Neuron (in vitro differentiated cells): Measurements from ENCODE around the gene PXDN.

Source experiments
- H2AFZ ChIP-seq: one replicate; pipeline ENCODE4 v1.6.1; 2013; ENCODE audit warnings: low read depth, mild to moderate bottlenecking, inconsistent platforms, low read length, moderate library complexity
- H3K27me3 ChIP-seq: one replicate; pipeline ENCODE4 v1.6.1; 2013; ENCODE audit warnings: low read length; ENCODE audit not compliant: insufficient read depth
- H3K36me3 ChIP-seq: one replicate; pipeline ENCODE4 v1.6.1; 2013; ENCODE audit warnings: low read length; ENCODE audit not compliant: insufficient read depth
- H3K4me1 ChIP-seq: one replicate; pipeline ENCODE4 v1.6.1; 2013; ENCODE audit warnings: low read length; ENCODE audit not compliant: insufficient read depth
- H3K4me3 ChIP-seq: 2 replicates; pipeline ENCODE4 v1.5.1; 2013; ENCODE audit warnings: mild to moderate bottlenecking, low read length, moderate library complexity
- H3K9me3 ChIP-seq: one replicate; pipeline ENCODE4 v1.6.1; 2013; ENCODE audit warnings: low read length

Gene PXDN

GRCh38 chr2:1607236-1607920 is 136.9 kb downstream of the PXDN start:
- Histone ChIP-seq H2AFZ (no peak overlapping the region), H3K27me3 (peaks cover 4% of the 10 kb centered on the region), H3K4me1 (peaks cover 4% of the 10 kb centered on the region), H3K9me3 (no peaks in the 10 kb centered on the region), H3K36me3 (no peaks in the 10 kb centered on the region), H3K4me3 (no peak overlapping the region)

- no peaks in the 10 kb centered on the region for H3K36me3 ChIP-seq
- no peak overlapping the region for H3K4me3 ChIP-seq
- H3K9me3 ChIP-seq: no peaks in the 10 kb centered on the region
- peaks cover 4% of the 10 kb centered on the region for H3K4me1 ChIP-seq
- no peak overlapping the region for H2AFZ ChIP-seq
- H3K27me3 ChIP-seq: peaks cover 4% of the 10 kb centered on the region
Observed at GRCh38 chr2:1606421-1607235, 137.7 kb downstream of the PXDN start.

- Histone ChIP-seq H2AFZ (no peak overlapping the region), H3K27me3 (peaks cover 4% of the 10 kb centered on the region), H3K36me3 (no peaks in the 10 kb centered on the region), H3K9me3 (no peaks in the 10 kb centered on the region), H3K4me1 (peaks cover 4% of the 10 kb centered on the region), H3K4me3 (no peak overlapping the region)
Observed at GRCh38 chr2:1606046-1606400, 138.3 kb downstream of the PXDN start.

GRCh38 chr2:1605102-1606045 is 138.9 kb downstream of the PXDN start:
- Histone ChIP-seq H3K4me3 (no peak overlapping the region), H2AFZ (no peak overlapping the region), H3K27me3 (peaks cover 4% of the 10 kb centered on the region), H3K36me3 (no peaks in the 10 kb centered on the region), H3K9me3 (no peaks in the 10 kb centered on the region), H3K4me1 (peaks cover 4% of the 10 kb centered on the region)

GRCh38 chr2:1603521-1603920 is 140.8 kb downstream of the PXDN start:
- Histone ChIP-seq H3K9me3 (no peaks in the 10 kb centered on the region), H3K4me3 (no peak overlapping the region), H2AFZ (no peak overlapping the region), H3K27me3 (peaks cover 4% of the 10 kb centered on the region), H3K36me3 (no peaks in the 10 kb centered on the region), H3K4me1 (peaks cover 4% of the 10 kb centered on the region)

- Histone ChIP-seq H3K4me3 (no peak overlapping the region), H3K4me1 (peaks cover 4% of the 10 kb centered on the region), H3K27me3 (peaks cover 4% of the 10 kb centered on the region), H2AFZ (no peak overlapping the region), H3K9me3 (no peaks in the 10 kb centered on the region), H3K36me3 (no peaks in the 10 kb centered on the region)
Observed at GRCh38 chr2:1603059-1603458, 141.3 kb downstream of the PXDN start.

- Histone ChIP-seq H3K4me3 (no peak overlapping the region), H3K9me3 (no peaks in the 10 kb centered on the region), H2AFZ (no peak overlapping the region), H3K27me3 (peaks cover 3% of the 10 kb centered on the region), H3K4me1 (peaks cover 4% of the 10 kb centered on the region), H3K36me3 (no peaks in the 10 kb centered on the region)
Observed at GRCh38 chr2:1602278-1603010, 141.9 kb downstream of the PXDN start.

- H3K27me3 ChIP-seq: no peaks in the 10 kb centered on the region
- peaks cover 4% of the 10 kb centered on the region for H3K4me1 ChIP-seq
- no peak overlapping the region for H2AFZ ChIP-seq
- H3K9me3 ChIP-seq: no peaks in the 10 kb centered on the region
- H3K4me3 ChIP-seq: no peak overlapping the region
- H3K36me3 ChIP-seq: no peaks in the 10 kb centered on the region
Observed at GRCh38 chr2:1601471-1602277, 142.6 kb downstream of the PXDN start.

- no peak overlapping the region for H2AFZ ChIP-seq
- H3K27me3 ChIP-seq: no peaks in the 10 kb centered on the region
- H3K4me1 ChIP-seq: peaks cover 4% of the 10 kb centered on the region
- H3K9me3 ChIP-seq: no peaks in the 10 kb centered on the region
- no peak overlapping the region for H3K4me3 ChIP-seq
- no peaks in the 10 kb centered on the region for H3K36me3 ChIP-seq
Observed at GRCh38 chr2:1601067-1601412, 143.3 kb downstream of the PXDN start.

- Histone ChIP-seq H3K36me3 (no peaks in the 10 kb centered on the region), H3K4me3 (no peak overlapping the region), H3K4me1 (peaks cover 4% of the 10 kb centered on the region), H3K9me3 (no peaks in the 10 kb centered on the region), H3K27me3 (no peaks in the 10 kb centered on the region), H2AFZ (no peak overlapping the region)
Observed at GRCh38 chr2:1600191-1601066, 143.9 kb downstream of the PXDN start.

GRCh38 chr2:1599301-1600085 is 144.8 kb downstream of the PXDN start:
- no peak overlapping the region for H3K4me3 ChIP-seq
- H3K27me3 ChIP-seq: no peaks in the 10 kb centered on the region
- H2AFZ ChIP-seq: no peak overlapping the region
- no peaks in the 10 kb centered on the region for H3K9me3 ChIP-seq
- H3K36me3 ChIP-seq: no peaks in the 10 kb centered on the region
- H3K4me1 ChIP-seq: no peaks in the 10 kb centered on the region
